Mucosa of descending colon (tissue), 3 donors: ENCODE measurements around the gene OCA2. TPM values are rescaled to one million over a fixed set of nuclear protein-coding genes. Genes with fewer than 3 reads are reported as not detected.
"Not testable (repeated sequence)": the region's sequence is repeated elsewhere in the genome, so short reads cannot be mapped to it uniquely, and the experiment has no call there.

ENCODE experiments used
- ATAC-seq: fragments of 200-7000 bp; cut with Tn5 transposase; one replicate; pipeline ENCODE4 v1.9.1; 2020; ENCODE audit warnings: mild to moderate bottlenecking, moderate library complexity
- DNase-seq, 3 donors: peaks; one replicate each; pipeline ENCODE4 v3.0.0-alpha.2; 2020
- H3K36me3 ChIP-seq: fragments of 200-600 bp; one replicate; pipeline ENCODE4 v1.8.0; 2021; ENCODE audit warnings: low read depth, mild to moderate bottlenecking
- H3K4me1 ChIP-seq: fragments of 200-600 bp; one replicate; pipeline ENCODE4 v1.8.0; 2021; ENCODE audit warnings: low read depth, mild to moderate bottlenecking
- H3K4me3 ChIP-seq: fragments of 200-600 bp; one replicate; pipeline ENCODE4 v1.8.0; 2021; ENCODE audit warnings: mild to moderate bottlenecking
- H3K9me3 ChIP-seq: fragments of 200-600 bp; one replicate; pipeline ENCODE4 v1.8.0; 2021; ENCODE audit warnings: mild to moderate bottlenecking
- intact Hi-C, 2 donors: fragments of 100-400 bp; cut with DNase I in 1 of 2; cut with micrococcal nuclease in 1 of 2; formaldehyde crosslinking; loops; one replicate each; pipeline versions ENCODE4 v1.11.0 to v1.11.1; 2022; cut with DNase I, micrococcal nuclease
- total RNA-seq, 3 donors: library from RNA; stranded (reverse); fragmentation: NEBNext Ultra II Directional in 2 of 3; extraction: Animal tissue kit (Norgen Biotek cat#: 25700) in 2 of 3; gene quantifications; one replicate each; pipeline versions ENCODE4 v1.2.1 to v1.2.4, GENCODE V29; 2021 to 2023
- TF ChIP-seq, protein P1 (sequence below): fragments of 200-600 bp; IDR thresholded peaks from one replicate; pipeline ENCODE4 v1.8.0; 2022; ENCODE audit warnings: antibody characterized with exemption, mild to moderate bottlenecking
- donor health status: DM: no; HTN: no; CAD: no; lungs with moderate emphysema.
- donor health status: DM: no; HTN: no; CAD: no.
- donor health status: DM: no; HTN: yes; CAD: no.

Gene OCA2
- total RNA-seq, 3 donors from 2014 or later: 0.22 to 0.32 TPM; not detected in 1

DNA sequence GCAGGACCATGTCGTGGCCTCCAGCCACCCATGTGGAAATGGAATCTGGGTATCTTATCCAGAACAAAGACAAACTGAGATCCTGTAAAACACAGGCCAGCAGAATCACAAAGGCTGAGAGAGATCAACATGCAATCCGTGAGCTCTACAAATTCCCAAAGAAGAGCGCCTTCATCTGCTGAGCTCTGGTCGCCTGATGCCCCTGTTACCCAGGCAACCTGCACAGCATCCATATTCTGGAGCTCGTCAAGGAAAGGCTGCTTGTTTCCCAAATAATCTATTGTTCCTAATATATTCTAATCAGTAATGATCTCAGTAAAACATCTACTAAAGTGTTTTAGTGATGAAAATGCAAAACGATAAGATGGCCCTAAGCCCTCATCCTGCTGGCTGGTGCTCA, 133.6 kb downstream of the OCA2 start:
- no peaks in the 10 kb centered on the region for H3K4me1 ChIP-seq

DNA sequence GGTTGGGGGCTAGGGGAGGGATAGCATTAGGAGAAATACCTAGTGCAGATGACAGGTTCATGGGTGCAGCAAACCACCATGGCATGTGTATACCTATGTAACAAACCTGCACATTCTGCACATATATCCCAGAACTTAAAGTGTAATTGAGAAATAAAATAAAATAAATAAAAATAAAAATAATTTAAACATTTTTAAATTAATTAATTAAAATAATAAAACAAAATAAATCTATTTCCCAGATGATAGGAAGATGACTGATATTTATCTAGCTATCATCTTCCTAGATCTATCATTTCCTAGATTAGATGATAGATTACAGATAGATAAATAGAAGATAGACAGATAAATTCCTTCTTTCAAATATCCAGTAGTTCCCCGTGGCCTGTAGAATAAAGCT, 137.3 kb downstream of the OCA2 start:
- intact Hi-C loops: no loop called here
- Histone ChIP-seq H3K9me3 (peaks cover 17% of the 10 kb centered on the region), H3K4me3 (no peak overlapping the region), H3K4me1 (no peaks in the 10 kb centered on the region), H3K36me3 (no peaks in the 10 kb centered on the region)
- ATAC-seq: no peak
- no peak for DNase-seq
- TF ChIP-seq, protein P1, sequence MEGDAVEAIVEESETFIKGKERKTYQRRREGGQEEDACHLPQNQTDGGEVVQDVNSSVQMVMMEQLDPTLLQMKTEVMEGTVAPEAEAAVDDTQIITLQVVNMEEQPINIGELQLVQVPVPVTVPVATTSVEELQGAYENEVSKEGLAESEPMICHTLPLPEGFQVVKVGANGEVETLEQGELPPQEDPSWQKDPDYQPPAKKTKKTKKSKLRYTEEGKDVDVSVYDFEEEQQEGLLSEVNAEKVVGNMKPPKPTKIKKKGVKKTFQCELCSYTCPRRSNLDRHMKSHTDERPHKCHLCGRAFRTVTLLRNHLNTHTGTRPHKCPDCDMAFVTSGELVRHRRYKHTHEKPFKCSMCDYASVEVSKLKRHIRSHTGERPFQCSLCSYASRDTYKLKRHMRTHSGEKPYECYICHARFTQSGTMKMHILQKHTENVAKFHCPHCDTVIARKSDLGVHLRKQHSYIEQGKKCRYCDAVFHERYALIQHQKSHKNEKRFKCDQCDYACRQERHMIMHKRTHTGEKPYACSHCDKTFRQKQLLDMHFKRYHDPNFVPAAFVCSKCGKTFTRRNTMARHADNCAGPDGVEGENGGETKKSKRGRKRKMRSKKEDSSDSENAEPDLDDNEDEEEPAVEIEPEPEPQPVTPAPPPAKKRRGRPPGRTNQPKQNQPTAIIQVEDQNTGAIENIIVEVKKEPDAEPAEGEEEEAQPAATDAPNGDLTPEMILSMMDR: no peak

More for the DNA sequence above, 133.6 kb downstream of the OCA2 start:
- peaks cover 13% of the 10 kb centered on the region for H3K9me3 ChIP-seq
- no peak for ATAC-seq
- TF ChIP-seq, protein P1: no peak
- intact Hi-C loops: no loop called here
- no peaks in the 10 kb centered on the region for H3K36me3 ChIP-seq
- no peak overlapping the region for H3K4me3 ChIP-seq
- no peak for DNase-seq

DNA sequence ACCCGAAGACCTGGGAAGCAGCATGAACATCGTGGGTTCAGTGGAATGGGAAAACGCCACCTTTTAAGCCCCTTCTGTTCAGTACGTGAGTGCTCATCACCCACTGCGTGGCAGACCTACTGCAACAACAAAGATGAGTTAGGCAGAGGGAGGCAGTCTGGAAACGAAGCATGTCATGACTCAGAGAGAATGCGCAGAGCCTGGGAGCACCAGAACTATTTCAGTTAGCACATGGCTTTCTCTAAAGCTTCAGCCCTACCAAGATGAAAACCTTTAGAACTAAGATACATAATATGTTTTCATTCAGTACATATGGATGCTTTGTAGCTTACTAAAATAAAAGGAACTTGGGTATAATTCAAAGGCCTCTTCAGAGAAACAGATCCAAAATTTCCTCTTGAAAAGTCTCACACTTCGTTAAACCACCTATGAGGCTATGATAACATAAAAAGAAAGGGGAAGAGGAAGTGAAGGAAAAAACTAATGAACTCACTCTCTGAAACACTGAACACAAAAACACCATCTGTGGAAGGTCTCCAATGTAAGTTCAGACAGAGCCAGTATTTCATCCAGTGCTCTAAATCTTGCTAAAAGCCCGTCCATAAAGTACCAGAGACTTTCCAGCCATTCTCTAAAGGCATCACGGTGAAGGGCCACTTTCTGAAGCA, 140.1 kb downstream of the OCA2 start:
- Histone ChIP-seq H3K4me1 (no peaks in the 10 kb centered on the region), H3K4me3 (no peak overlapping the region), H3K9me3 (peaks cover 25% of the 10 kb centered on the region), H3K36me3 (no peaks in the 10 kb centered on the region)
- DNase-seq (no peak), ATAC-seq (no peak)
- intact Hi-C loops: no loop called here
- TF ChIP-seq, protein P1: no peak

DNA sequence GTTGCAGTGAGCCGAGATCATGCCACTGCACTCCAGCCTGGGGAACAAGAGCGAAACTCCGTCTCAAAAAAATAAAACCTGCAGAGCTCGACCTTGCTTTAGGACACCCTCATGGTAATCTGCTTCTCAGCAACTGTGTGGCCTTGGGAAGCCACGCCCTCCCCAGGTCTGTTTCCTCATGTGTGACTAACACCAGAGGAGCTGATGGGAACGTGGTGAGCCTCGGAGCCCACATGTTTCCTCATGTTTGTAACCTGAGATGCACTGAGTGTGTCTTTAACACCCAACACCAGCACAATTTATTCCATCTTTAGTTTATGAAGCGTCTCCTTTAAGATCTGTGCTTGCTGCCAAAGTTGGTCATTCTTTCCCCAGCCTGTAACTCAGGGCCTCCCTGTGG, 142.8 kb downstream of the OCA2 start:
- no peak for DNase-seq
- Histone ChIP-seq H3K36me3 (no peaks in the 10 kb centered on the region), H3K9me3 (peaks cover 36% of the 10 kb centered on the region), H3K4me3 (no peak overlapping the region), H3K4me1 (no peaks in the 10 kb centered on the region)
- no peak for ATAC-seq
- intact Hi-C loops: no loop called here
- TF ChIP-seq, protein P1: no peak

DNA sequence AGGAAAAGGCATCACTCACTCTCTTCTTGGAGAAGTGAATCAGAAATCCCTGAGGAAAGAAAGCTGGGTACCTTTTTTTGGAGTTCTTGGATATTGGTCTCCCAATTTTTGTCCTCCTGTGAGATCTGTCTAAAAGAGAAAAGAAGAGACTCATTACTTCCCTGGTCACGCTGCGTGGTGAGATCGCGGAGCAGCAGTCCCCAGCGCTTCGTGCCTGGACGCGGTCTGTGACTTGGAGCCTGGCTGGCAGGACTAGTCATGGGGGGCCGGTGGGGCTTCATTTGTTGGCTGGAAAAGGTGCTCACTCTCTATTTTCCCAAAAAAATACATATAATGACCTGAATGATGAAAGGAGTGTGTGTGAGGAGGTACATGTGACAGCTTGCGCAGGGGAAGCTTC, 144.0 kb downstream of the OCA2 start:
- Histone ChIP-seq H3K4me1 (no peaks in the 10 kb centered on the region), H3K4me3 (no peak overlapping the region), H3K9me3 (peaks cover 37% of the 10 kb centered on the region), H3K36me3 (no peaks in the 10 kb centered on the region)
- intact Hi-C loops: no loop called here
- ATAC-seq (no peak), DNase-seq (no peak)
- TF ChIP-seq, protein P1: no peak

DNA sequence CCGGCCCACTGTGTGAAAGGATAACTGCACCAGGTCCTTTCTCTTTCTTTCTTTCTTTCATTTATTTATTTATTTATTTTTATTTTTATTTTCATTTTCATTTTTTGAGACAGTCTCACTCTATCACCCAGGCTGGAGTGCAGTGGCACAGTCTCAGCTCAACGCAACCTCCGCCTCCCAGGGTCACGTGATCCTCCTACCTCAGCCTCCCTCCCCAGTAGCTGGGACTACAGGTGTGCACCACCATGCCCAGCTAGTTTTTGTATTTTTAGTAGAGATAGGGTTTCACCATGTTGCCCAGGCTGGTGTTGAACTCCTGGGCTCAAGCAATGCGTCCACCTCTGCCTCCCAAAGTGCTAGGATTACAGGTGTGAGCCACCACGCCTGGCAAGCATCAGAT, 146.5 kb downstream of the OCA2 start:
- intact Hi-C loops, H3K36me3 ChIP-seq, DNase-seq, H3K4me3 ChIP-seq, H3K4me1 ChIP-seq, ATAC-seq: not testable (repeated sequence)
- peaks cover 46% of the 10 kb centered on the region for H3K9me3 ChIP-seq
